Activated T-cell treated with anti-CD3 and anti-CD28 coated beads, Interleukin-2, amount 50 U/mL, for 72 hours (primary cell): ENCODE measurements around the gene SRPK2. TPM values are rescaled to one million over a fixed set of nuclear protein-coding genes. Genes with fewer than 3 reads are reported as not detected.
A peak's percentile ranks its signal among the peaks of the same experiment; 100 is the strongest.
"Not testable (repeated sequence)": the region's sequence is repeated elsewhere in the genome, so short reads cannot be mapped to it uniquely, and the experiment has no call there.

Experiments used
- ATAC-seq, 2 donors: fragments of 150-1000 bp; cut with Tn5 transposase; replicated peaks in 1 of 2; 2 replicates each; pipeline ENCODE4 v1.10.0; 2021; ENCODE audit warnings: moderate library complexity in 2 of 2, mild to moderate bottlenecking in 1 of 2
- DNase-seq, 2 donors: peaks; one replicate each; pipeline ENCODE4 v3.0.0; 2021 to 2022; ENCODE audit warnings: mixed read lengths in 1 of 2
- H3K27ac Mint-ChIP-seq: one replicate; pipeline ENCODE4 v1.8.0; 2022; ENCODE audit warnings: mild to moderate bottlenecking, moderate library complexity, mixed read lengths
- H3K27me3 Mint-ChIP-seq: one replicate; pipeline ENCODE4 v1.8.0; 2022; ENCODE audit warnings: low read depth, mixed read lengths
- H3K36me3 Mint-ChIP-seq, 2 donors: one replicate each; pipeline ENCODE4 v1.8.0; 2022; ENCODE audit warnings: mixed read lengths in 2 of 2, mild to moderate bottlenecking in 1 of 2; ENCODE audit not compliant: insufficient read depth in 2 of 2
- H3K4me1 Mint-ChIP-seq: one replicate; pipeline ENCODE4 v1.8.0; 2022; ENCODE audit warnings: low read depth, mixed read lengths
- H3K4me3 Mint-ChIP-seq, 2 donors: one replicate each; pipeline ENCODE4 v1.8.0; 2022; ENCODE audit warnings: mild to moderate bottlenecking in 2 of 2, mixed read lengths in 2 of 2, moderate library complexity in 2 of 2
- H3K9me3 Mint-ChIP-seq, 2 donors: one replicate each; pipeline ENCODE4 v1.8.0; 2022; ENCODE audit warnings: mixed read lengths in 2 of 2
- total RNA-seq, 2 donors: library from RNA; stranded (reverse); gene quantifications; one replicate each; pipeline ENCODE4 v1.2.3, GENCODE V29; 2022

SRPK2 gene
- total RNA-seq, 2 donors from 2014 or later = 45.4 to 51.0 TPM

- not testable (repeated sequence) for H3K9me3 Mint-ChIP-seq, H3K27me3 Mint-ChIP-seq, DNase-seq, ATAC-seq, H3K27ac Mint-ChIP-seq, H3K4me3 Mint-ChIP-seq
- H3K36me3 Mint-ChIP-seq = peaks cover 9 to 11% of the 10 kb centered on the region in 2 donors
- H3K4me1 Mint-ChIP-seq = peaks cover 13% of the 10 kb centered on the region
These were observed 25.1 kb downstream of the SRPK2 start for GRCh38 chr7:105363657-105364056.

DNA sequence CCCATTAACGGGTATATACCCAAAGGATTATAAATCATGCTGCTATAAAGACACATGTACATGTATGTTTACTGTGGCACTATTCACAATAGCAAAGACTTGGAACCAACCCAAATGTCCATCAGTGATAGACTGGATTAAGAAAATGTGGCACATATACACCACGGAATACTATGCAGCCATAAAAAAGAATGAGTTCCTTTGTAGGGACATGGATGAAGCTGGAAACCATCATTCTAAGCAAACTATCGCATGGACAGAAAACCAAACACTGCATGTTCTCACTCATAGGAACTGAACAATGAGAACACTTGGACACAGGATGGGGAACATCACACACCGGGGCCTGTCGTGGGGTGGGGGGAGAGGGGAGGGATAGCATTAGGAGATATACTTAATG is 26.0 kb downstream of the SRPK2 start:
- not testable (repeated sequence) for H3K27me3 Mint-ChIP-seq, H3K27ac Mint-ChIP-seq, H3K4me3 Mint-ChIP-seq, DNase-seq, H3K9me3 Mint-ChIP-seq, ATAC-seq
- peaks cover 9 to 11% of the 10 kb centered on the region in 2 donors for H3K36me3 Mint-ChIP-seq
- H3K4me1 Mint-ChIP-seq = peaks cover 13% of the 10 kb centered on the region

DNA sequence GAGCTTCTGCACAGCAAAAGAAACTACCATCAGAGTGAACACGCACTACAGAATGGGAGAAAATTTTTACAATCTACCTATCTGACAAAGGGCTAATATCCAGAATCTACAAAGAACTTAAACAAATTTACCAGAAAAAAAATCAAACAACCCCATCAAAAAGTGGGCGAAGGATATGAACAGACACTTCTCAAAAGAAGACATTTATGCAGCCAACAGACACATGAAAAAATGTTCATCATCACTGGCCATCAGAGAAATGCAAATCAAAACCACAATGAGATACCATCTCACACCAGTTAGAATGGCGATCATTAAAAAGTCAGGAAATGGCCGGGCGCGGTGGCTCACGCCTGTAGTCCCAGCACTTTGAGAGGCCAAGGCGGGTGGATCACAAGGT is 26.7 kb downstream of the SRPK2 start:
- Mint-ChIP-seq H3K4me1 (peaks cover 11% of the 10 kb centered on the region), H3K36me3 (peaks cover 9 to 11% of the 10 kb centered on the region in 2 donors)
- ATAC-seq, H3K27me3 Mint-ChIP-seq, H3K27ac Mint-ChIP-seq, DNase-seq, H3K9me3 Mint-ChIP-seq, H3K4me3 Mint-ChIP-seq: not testable (repeated sequence)

GRCh38 chr7:105360149-105360548 is 28.6 kb downstream of the SRPK2 start:
- not testable (repeated sequence) for H3K9me3 Mint-ChIP-seq, H3K4me3 Mint-ChIP-seq, ATAC-seq, H3K27ac Mint-ChIP-seq, H3K36me3 Mint-ChIP-seq, H3K27me3 Mint-ChIP-seq, DNase-seq
- peaks cover 19% of the 10 kb centered on the region for H3K4me1 Mint-ChIP-seq

GRCh38 chr7:105355701-105356100 is 33.0 kb downstream of the SRPK2 start:
- Mint-ChIP-seq H3K27me3 (no peaks in the 10 kb centered on the region), H3K27ac (no peak overlapping the region), H3K4me1 (peaks cover 64% of the 10 kb centered on the region), H3K4me3 (no peak overlapping the region), H3K36me3 (peaks cover under 1 to 3% of the 10 kb centered on the region in 2 donors), H3K9me3 (no peaks in the 10 kb centered on the region)
- ATAC-seq (no peak), DNase-seq (no peak)

- ATAC-seq (peak; percentile 9 to 48), DNase-seq (peak in 1 of 2 donors; percentile 21)
- Mint-ChIP-seq H3K4me1 (peaks cover 74% of the 10 kb centered on the region), H3K27ac (peak overlapping the region; percentile 43), H3K9me3 (no peaks in the 10 kb centered on the region), H3K36me3 (peaks cover 0 to 3% of the 10 kb centered on the region in 2 donors), H3K4me3 (peak overlapping the region in 1 of 2 donors; percentile 13), H3K27me3 (no peaks in the 10 kb centered on the region)
These were observed 34.3 kb downstream of the SRPK2 start for GRCh38 chr7:105354383-105354782.

GRCh38 chr7:105353752-105354328 is 34.9 kb downstream of the SRPK2 start:
- ATAC-seq = peak; percentile 8 to 12

GRCh38 chr7:105352901-105353668 is 35.6 kb downstream of the SRPK2 start:
- Mint-ChIP-seq H3K36me3 (peaks cover 0 to 3% of the 10 kb centered on the region in 2 donors), H3K27me3 (no peaks in the 10 kb centered on the region), H3K9me3 (no peaks in the 10 kb centered on the region), H3K4me3 (peak overlapping the region in 1 of 2 donors; percentile 78), H3K4me1 (peaks cover 76% of the 10 kb centered on the region), H3K27ac (no peak overlapping the region)
- DNase-seq = no peak
- no peak for ATAC-seq

More at GRCh38 chr7:105353752-105354328, 34.9 kb downstream of the SRPK2 start:
- Mint-ChIP-seq H3K4me3 (peak overlapping the region in 1 of 2 donors; percentile 13), H3K27ac (peak overlapping the region; percentile 26), H3K27me3 (no peaks in the 10 kb centered on the region), H3K4me1 (peaks cover 75% of the 10 kb centered on the region), H3K9me3 (no peaks in the 10 kb centered on the region), H3K36me3 (peaks cover 0 to 3% of the 10 kb centered on the region in 2 donors)
- no peak for DNase-seq

DNA sequence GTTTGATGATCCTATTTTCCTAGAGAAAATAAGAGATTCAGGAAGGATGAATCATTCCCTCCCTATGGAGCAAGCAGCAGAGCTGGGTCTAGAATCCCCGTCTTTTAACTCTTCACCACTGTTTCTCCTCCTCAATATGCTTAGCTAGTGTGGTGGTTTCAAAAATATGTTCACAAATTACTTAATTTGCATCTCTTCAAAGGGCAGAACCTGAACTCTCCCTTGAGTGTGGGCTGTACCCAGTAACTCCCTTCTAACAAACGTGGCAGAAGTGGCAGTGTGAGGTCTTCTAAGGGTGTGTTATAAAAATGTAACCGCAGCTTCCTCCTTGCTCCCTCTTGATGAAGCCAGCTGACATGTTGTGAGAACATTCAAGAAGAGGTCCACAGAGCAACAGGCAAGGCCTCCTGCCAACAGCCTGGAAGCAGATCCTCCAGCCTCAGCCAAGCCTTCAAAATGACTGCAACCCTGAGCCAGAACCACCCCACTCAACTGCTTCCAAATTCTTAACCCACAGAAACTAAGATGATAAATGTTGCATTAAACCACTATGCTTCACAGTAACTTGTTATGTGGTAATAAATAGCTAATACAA is 36.6 kb downstream of the SRPK2 start:
- Mint-ChIP-seq H3K4me3 (peak overlapping the region; percentile 65 to 78), H3K36me3 (peaks cover 0 to 3% of the 10 kb centered on the region in 2 donors), H3K4me1 (peaks cover 83% of the 10 kb centered on the region), H3K9me3 (no peaks in the 10 kb centered on the region), H3K27ac (peak overlapping the region; percentile 92), H3K27me3 (no peaks in the 10 kb centered on the region)
- peak; percentile 92 to 95 for ATAC-seq
- peak; percentile 45 to 47 for DNase-seq

GRCh38 chr7:105350906-105351305 is 37.8 kb downstream of the SRPK2 start:
- peaks cover 91% of the 10 kb centered on the region for H3K4me1 Mint-ChIP-seq
- H3K27me3 Mint-ChIP-seq = no peaks in the 10 kb centered on the region
- no peak overlapping the region for H3K27ac Mint-ChIP-seq
- no peak for ATAC-seq
- no peak for DNase-seq
- peak overlapping the region in 1 of 2 donors; percentile 17 for H3K4me3 Mint-ChIP-seq
- H3K36me3 Mint-ChIP-seq = peaks cover 0 to 3% of the 10 kb centered on the region in 2 donors
- H3K9me3 Mint-ChIP-seq = no peaks in the 10 kb centered on the region

DNA sequence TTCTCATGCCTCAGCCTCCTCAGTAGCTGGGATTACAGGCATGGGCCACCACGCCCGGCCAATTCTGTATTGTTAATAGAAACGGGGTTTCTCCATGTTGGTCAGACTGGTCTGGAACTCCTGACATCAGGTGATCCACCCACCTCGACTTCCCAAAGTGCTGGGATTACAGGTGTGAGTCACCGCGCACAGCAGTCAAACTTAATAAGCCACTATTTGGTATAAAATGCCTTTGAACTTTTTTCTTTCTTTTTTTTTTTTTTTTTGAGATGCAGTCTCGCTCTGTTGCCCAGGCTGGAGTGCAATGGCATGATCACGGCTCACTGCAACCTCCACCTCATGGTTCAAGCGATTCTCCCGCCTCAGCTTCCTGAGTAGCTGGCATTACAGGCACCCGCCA is 40.5 kb downstream of the SRPK2 start:
- ATAC-seq, H3K4me3 Mint-ChIP-seq, H3K9me3 Mint-ChIP-seq, H3K27ac Mint-ChIP-seq, DNase-seq, H3K27me3 Mint-ChIP-seq, H3K36me3 Mint-ChIP-seq: not testable (repeated sequence)
- peaks cover 89% of the 10 kb centered on the region for H3K4me1 Mint-ChIP-seq

DNA sequence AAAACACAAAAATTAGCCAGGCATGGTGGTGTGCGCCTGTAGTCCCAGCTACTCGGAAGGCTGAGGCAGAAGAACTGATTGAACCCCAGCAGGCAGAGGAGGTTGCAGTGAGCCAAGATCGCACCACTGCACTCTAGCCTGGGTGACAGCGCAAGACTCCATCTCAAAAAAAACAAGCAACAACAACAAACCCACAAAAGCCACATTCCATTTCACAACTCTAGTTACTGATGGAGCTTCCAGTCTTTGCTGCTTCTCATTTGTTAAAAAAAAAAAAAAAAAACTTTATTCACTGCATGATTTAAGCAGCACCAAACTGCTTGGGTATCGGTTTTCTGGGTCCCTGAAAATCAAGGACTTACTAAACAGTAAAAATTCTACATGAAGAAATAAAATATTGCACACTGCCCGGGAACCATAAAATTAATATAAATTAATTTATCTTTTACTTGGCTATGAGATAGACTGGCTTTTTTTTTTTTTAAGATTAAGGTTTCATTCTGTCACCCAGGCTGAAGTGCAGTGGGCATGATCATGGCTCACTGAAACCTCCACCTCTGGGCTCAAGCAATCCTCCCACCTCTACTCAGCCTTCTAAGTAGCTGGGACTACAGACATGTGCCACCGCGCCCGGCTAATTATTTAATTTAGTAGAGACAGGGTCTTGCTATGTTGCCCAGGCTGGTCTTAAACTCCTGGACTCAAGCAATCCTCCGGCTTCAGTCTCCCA is 42.0 kb downstream of the SRPK2 start:
- peaks cover 82% of the 10 kb centered on the region for H3K4me1 Mint-ChIP-seq
- DNase-seq (no peak), ATAC-seq (peak; percentile 50 to 70)
- H3K4me3 Mint-ChIP-seq = peak overlapping the region; percentile 57 to 69
- no peaks in the 10 kb centered on the region for H3K27me3 Mint-ChIP-seq
- H3K27ac Mint-ChIP-seq = peak overlapping the region; percentile 19
- no peaks in the 10 kb centered on the region for H3K36me3 Mint-ChIP-seq
- no peaks in the 10 kb centered on the region for H3K9me3 Mint-ChIP-seq

- Mint-ChIP-seq H3K4me3 (peak overlapping the region; percentile 57 to 69), H3K4me1 (peaks cover 78% of the 10 kb centered on the region), H3K36me3 (no peaks in the 10 kb centered on the region), H3K27ac (peak overlapping the region; percentile 93), H3K9me3 (no peaks in the 10 kb centered on the region), H3K27me3 (no peaks in the 10 kb centered on the region)
- DNase-seq = no peak
- ATAC-seq = peak; percentile 20 to 29
These were observed 42.6 kb downstream of the SRPK2 start for GRCh38 chr7:105346138-105346537.
